ENCODE measurements around the gene CREB1. TPM values are rescaled to one million over a fixed set of nuclear protein-coding genes. Genes with fewer than 3 reads are reported as not detected.

Gene CREB1
- total RNA-seq, 1 donor from 2014 or later: 111 TPM

- no peak for DNase-seq (ENCODE audit: low spot score, unreplicated experiment)
- H3K36me3 Mint-ChIP-seq (ENCODE audit: insufficient read depth): peaks cover 10% of the 10 kb centered on the region
- H3K4me3 Mint-ChIP-seq (ENCODE audit: low read depth): no peak overlapping the region
- peaks cover 5% of the 10 kb centered on the region for H3K9me3 Mint-ChIP-seq (ENCODE audit: low read depth)
- H3K27me3 Mint-ChIP-seq: no peaks in the 10 kb centered on the region
- H3K4me1 Mint-ChIP-seq (ENCODE audit: low read depth): peaks cover 8% of the 10 kb centered on the region
- TF ChIP-seq CTCF (IDR thresholded peaks at IDR 0.05; ENCODE audit: unreplicated experiment): no peak
- H3K27ac Mint-ChIP-seq: peak overlapping the region; percentile 23
Measured at GRCh38 chr2:207603486-207603885, 73.7 kb downstream of the CREB1 start.

GRCh38 chr2:207606399-207606798, 76.6 kb downstream of the CREB1 start:
- peaks cover 5% of the 10 kb centered on the region for H3K9me3 Mint-ChIP-seq (ENCODE audit: low read depth)
- no peak overlapping the region for H3K27ac Mint-ChIP-seq
- no peak for TF ChIP-seq CTCF (IDR thresholded peaks at IDR 0.05; ENCODE audit: unreplicated experiment)
- peaks cover 12% of the 10 kb centered on the region for H3K36me3 Mint-ChIP-seq (ENCODE audit: insufficient read depth)
- no peak for DNase-seq (ENCODE audit: low spot score, unreplicated experiment)
- H3K27me3 Mint-ChIP-seq: no peaks in the 10 kb centered on the region
- H3K4me3 Mint-ChIP-seq (ENCODE audit: low read depth): no peak overlapping the region
- peaks cover 8% of the 10 kb centered on the region for H3K4me1 Mint-ChIP-seq (ENCODE audit: low read depth)

GRCh38 chr2:207606829-207607228, 77.1 kb downstream of the CREB1 start:
- no peak for TF ChIP-seq CTCF (IDR thresholded peaks at IDR 0.05; ENCODE audit: unreplicated experiment)
- DNase-seq (ENCODE audit: low spot score, unreplicated experiment): no peak
- H3K4me1 Mint-ChIP-seq (ENCODE audit: low read depth): peaks cover 5% of the 10 kb centered on the region
- peaks cover 12% of the 10 kb centered on the region for H3K36me3 Mint-ChIP-seq (ENCODE audit: insufficient read depth)
- no peak overlapping the region for H3K27ac Mint-ChIP-seq
- no peak overlapping the region for H3K4me3 Mint-ChIP-seq (ENCODE audit: low read depth)
- H3K27me3 Mint-ChIP-seq: no peaks in the 10 kb centered on the region
- peaks cover 5% of the 10 kb centered on the region for H3K9me3 Mint-ChIP-seq (ENCODE audit: low read depth)

- Mint-ChIP-seq H3K9me3 (ENCODE audit: low read depth) (peaks cover 5% of the 10 kb centered on the region), H3K36me3 (ENCODE audit: insufficient read depth) (peaks cover 28% of the 10 kb centered on the region), H3K27ac (no peak overlapping the region), H3K4me3 (ENCODE audit: low read depth) (no peak overlapping the region), H3K4me1 (ENCODE audit: low read depth) (peaks cover 2% of the 10 kb centered on the region), H3K27me3 (no peaks in the 10 kb centered on the region)
- TF ChIP-seq CTCF (IDR thresholded peaks at IDR 0.05; ENCODE audit: unreplicated experiment): no peak
- DNase-seq (ENCODE audit: low spot score, unreplicated experiment): no peak
Measured at GRCh38 chr2:207612714-207613113, 83.0 kb downstream of the CREB1 start.

- no peaks in the 10 kb centered on the region for H3K27me3 Mint-ChIP-seq
- no peak for DNase-seq (ENCODE audit: low spot score, unreplicated experiment)
- no peaks in the 10 kb centered on the region for H3K9me3 Mint-ChIP-seq (ENCODE audit: low read depth)
- H3K36me3 Mint-ChIP-seq (ENCODE audit: insufficient read depth): peaks cover 21% of the 10 kb centered on the region
- no peak overlapping the region for H3K4me3 Mint-ChIP-seq (ENCODE audit: low read depth)
- H3K27ac Mint-ChIP-seq: no peak overlapping the region
- TF ChIP-seq CTCF (IDR thresholded peaks at IDR 0.05; ENCODE audit: unreplicated experiment): no peak
- H3K4me1 Mint-ChIP-seq (ENCODE audit: low read depth): peaks cover 3% of the 10 kb centered on the region
Measured at GRCh38 chr2:207614824-207615223, 85.1 kb downstream of the CREB1 start.

Measured in progenitor cell of endocrine pancreas (in vitro differentiated cells).